Left ventricle myocardium inferior (tissue), 1 donor: Measurements from ENCODE around the gene CACNG7. TPM values are rescaled to one million over a fixed set of nuclear protein-coding genes. Genes with fewer than 3 reads are reported as not detected.

Experiments used
- DNase-seq: peaks from one replicate; pipeline ENCODE4 v3.0.0-alpha.2; 2020
- H3K27ac ChIP-seq: fragments of 200-600 bp; replicated peaks from 2 replicates; pipeline ENCODE4 v1.8.0; 2021
- H3K27me3 ChIP-seq: fragments of 200-600 bp; 2 replicates; pipeline ENCODE4 v1.8.0; 2021; ENCODE audit warnings: low read depth
- H3K36me3 ChIP-seq: fragments of 200-600 bp; 2 replicates; pipeline ENCODE4 v1.8.0; 2021
- H3K4me1 ChIP-seq: fragments of 200-600 bp; 2 replicates; pipeline ENCODE4 v1.8.0; 2021
- H3K4me3 ChIP-seq: fragments of 200-600 bp; 2 replicates; pipeline ENCODE4 v1.8.0; 2021; ENCODE audit warnings: mild to moderate bottlenecking, moderate library complexity
- H3K9me3 ChIP-seq: fragments of 200-600 bp; replicated peaks from 2 replicates; pipeline ENCODE4 v1.8.0; 2021
- intact Hi-C: fragments of 100-400 bp; cut with micrococcal nuclease; formaldehyde crosslinking; loops from one replicate; pipeline ENCODE4 v1.11.0; 2022
- total RNA-seq: library from RNA; stranded (reverse); fragmentation: NEBNext Ultra II Directional; extraction: Animal tissue kit (Norgen Biotek cat#: 25700); gene quantifications from one replicate; pipeline ENCODE4 v1.2.1, GENCODE V29; 2021
- TF ChIP-seq, protein P1 (sequence below): fragments of 200-600 bp; IDR thresholded peaks from 2 replicates; pipeline ENCODE4 v1.8.0; 2021; ENCODE audit warnings: antibody characterized with exemption, mild to moderate bottlenecking, borderline replicate concordance
- donor health status: DM: no; HTN: yes; CAD: no; lungs with severe emphysema.

The CACNG7 gene
- total RNA-seq, 1 donor from 2014 or later, result not detected

DNA sequence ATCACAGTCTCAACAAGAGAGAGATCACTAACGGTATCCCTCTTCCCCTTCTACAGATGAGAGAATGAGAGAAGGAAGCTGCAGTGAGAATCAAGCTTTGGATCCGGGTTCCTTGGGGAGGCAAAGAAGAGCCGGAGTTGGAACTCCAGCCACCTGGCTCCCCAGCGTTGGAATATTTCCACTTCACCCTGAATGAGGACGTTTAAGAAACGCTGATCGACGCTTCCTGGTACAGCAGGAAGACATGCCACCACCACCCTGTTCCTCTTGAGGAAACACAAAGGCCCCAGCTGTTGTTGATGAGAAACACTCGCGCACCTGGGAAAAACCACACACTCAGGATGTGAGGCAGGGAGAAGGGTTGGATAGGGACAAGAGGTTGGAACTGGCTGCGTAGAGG lies 42.4 kb downstream of the CACNG7 start:
- H3K4me1 ChIP-seq, result no peaks in the 10 kb centered on the region
- intact Hi-C loops, result no loop called here
- H3K27me3 ChIP-seq, result peaks cover 95% of the 10 kb centered on the region
- TF ChIP-seq, protein P1, sequence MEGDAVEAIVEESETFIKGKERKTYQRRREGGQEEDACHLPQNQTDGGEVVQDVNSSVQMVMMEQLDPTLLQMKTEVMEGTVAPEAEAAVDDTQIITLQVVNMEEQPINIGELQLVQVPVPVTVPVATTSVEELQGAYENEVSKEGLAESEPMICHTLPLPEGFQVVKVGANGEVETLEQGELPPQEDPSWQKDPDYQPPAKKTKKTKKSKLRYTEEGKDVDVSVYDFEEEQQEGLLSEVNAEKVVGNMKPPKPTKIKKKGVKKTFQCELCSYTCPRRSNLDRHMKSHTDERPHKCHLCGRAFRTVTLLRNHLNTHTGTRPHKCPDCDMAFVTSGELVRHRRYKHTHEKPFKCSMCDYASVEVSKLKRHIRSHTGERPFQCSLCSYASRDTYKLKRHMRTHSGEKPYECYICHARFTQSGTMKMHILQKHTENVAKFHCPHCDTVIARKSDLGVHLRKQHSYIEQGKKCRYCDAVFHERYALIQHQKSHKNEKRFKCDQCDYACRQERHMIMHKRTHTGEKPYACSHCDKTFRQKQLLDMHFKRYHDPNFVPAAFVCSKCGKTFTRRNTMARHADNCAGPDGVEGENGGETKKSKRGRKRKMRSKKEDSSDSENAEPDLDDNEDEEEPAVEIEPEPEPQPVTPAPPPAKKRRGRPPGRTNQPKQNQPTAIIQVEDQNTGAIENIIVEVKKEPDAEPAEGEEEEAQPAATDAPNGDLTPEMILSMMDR, result no peak
- H3K27ac ChIP-seq, result no peak overlapping the region
- no peak overlapping the region for H3K4me3 ChIP-seq
- DNase-seq, result no peak
- no peaks in the 10 kb centered on the region for H3K36me3 ChIP-seq
- H3K9me3 ChIP-seq, result no peaks in the 10 kb centered on the region

DNA sequence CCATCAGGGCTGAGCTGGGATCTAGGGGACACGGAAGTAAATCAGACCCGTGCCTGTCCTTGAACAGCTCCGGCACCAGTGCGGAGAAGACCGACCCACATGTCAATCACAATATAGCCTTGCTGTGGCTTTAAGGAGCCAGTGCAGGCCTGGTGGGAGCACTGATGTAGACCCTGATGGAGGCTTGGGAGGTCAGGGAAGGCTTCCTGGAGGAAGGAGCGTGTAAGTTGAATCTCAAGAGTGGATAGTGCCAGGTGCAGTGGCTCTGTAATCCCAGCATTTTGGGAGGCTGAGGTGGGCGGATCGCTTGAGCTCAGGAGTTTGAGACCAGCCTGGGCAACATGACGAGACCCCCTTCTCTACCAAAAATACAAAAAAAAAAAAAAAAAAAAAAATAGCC lies 42.9 kb downstream of the CACNG7 start:
- intact Hi-C loops, result no loop called here
- H3K9me3 ChIP-seq, result no peaks in the 10 kb centered on the region
- TF ChIP-seq, protein P1, result no peak
- no peak for DNase-seq
- no peak overlapping the region for H3K27ac ChIP-seq
- no peak overlapping the region for H3K4me3 ChIP-seq
- peaks cover 96% of the 10 kb centered on the region for H3K27me3 ChIP-seq
- no peaks in the 10 kb centered on the region for H3K4me1 ChIP-seq
- H3K36me3 ChIP-seq, result no peaks in the 10 kb centered on the region

DNA sequence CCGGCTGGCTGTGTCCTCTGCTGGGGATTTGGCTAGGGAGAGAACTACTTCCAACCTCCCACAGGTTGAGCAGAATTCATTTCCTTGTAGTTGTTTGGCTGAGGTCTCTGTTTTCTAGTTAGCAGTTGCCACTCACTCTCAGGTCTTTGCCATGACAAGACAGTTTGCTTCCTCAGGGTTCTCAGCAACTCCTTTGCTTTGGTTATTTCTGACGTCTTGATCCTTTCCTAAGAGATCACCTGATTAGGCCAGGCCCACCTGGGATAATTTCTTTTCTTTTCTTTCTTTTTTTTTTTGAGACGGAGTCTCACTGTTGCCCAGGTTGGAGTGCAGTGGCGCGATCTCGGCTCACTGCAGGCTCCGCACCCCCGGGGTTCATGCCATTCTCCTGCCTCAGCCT lies 44.3 kb downstream of the CACNG7 start:
- intact Hi-C loops, result no loop called here
- TF ChIP-seq, protein P1, result no peak
- Histone ChIP-seq H3K27ac (no peak overlapping the region), H3K4me3 (no peak overlapping the region), H3K27me3 (peaks cover 96% of the 10 kb centered on the region), H3K36me3 (no peaks in the 10 kb centered on the region), H3K4me1 (no peaks in the 10 kb centered on the region), H3K9me3 (no peaks in the 10 kb centered on the region)
- DNase-seq, result no peak

DNA sequence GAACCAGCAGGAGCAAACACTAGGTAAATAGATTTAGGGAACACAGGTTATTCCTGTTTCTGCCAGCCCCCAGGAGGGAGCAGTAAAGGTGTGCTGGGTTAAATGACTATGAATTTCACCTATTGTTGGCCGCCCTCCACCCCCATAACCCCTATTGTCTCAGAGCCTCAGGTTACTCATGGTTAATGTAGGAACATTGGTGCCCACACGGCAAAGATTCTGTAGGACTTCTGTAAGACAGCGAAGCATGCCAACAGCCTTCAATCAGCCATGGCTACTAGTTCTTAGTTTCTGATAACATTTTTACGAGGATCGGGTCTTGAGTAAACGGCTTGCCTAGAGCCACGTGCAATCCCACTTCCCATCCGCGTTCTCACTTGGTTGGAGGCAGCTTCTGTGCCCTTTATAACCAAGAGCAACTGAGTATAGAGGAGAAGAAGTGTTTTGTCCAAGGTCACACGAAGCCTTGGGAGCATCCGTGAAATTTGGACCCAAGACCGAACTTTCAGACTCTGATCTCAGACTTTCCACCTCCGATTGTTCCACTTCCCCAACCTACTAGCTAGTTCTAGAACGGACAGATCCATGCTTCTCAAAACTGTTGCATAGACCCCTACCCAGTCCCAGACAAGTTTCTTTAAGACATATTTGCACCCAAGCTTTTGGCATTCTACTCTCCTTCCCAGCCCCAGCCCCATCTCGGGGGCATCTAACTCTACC lies 48.5 kb downstream of the CACNG7 start:
- Histone ChIP-seq H3K4me3 (no peak overlapping the region), H3K4me1 (no peaks in the 10 kb centered on the region), H3K27ac (no peak overlapping the region), H3K9me3 (no peaks in the 10 kb centered on the region), H3K27me3 (peaks cover 97% of the 10 kb centered on the region), H3K36me3 (no peaks in the 10 kb centered on the region)
- TF ChIP-seq, protein P1, result no peak
- no peak for DNase-seq
- intact Hi-C loops, result no loop called here

DNA sequence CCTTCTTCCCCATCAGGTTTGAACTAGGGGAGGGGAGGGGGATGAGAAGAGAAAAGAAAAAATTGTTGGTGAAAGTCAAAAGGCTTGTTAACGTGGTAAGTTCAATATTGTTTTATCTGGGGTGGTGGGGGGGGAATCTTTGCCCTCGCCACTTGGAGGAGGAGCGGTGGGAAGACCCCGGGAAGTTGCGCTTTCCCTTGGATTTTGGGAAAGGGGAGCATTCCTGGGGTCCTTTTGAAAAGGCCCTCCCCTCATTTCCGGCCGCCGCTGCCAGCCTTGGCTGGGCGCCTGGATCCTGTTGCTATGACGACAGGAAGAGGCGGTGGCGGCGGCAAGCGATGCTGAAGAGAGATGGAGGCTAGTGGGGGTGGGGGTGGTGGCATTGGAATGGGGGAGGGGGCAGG lies 49.1 kb downstream of the CACNG7 start:
- TF ChIP-seq, protein P1, result no peak
- Histone ChIP-seq H3K4me1 (no peaks in the 10 kb centered on the region), H3K27me3 (peaks cover 97% of the 10 kb centered on the region), H3K27ac (no peak overlapping the region), H3K9me3 (no peaks in the 10 kb centered on the region), H3K4me3 (no peak overlapping the region), H3K36me3 (no peaks in the 10 kb centered on the region)
- intact Hi-C loops, result no loop called here
- DNase-seq, result no peak
